ENCODE results near the gene PHACTR1.

- TF ChIP-seq CTCF (IDR thresholded peaks at IDR 0.05): no peak
- no peak for TF ChIP-seq POLR2A (IDR thresholded peaks at IDR 0.05)
These were observed 418.6 kb downstream of the PHACTR1 start for GRCh38 chr6:13135152-13135551.
